SIG-M5 treated with dmso at 0.1 percent for 504 hours (cell line): ENCODE results near the gene NFAM1.

Source experiments
- DNase-seq: peaks from one replicate; lab custom pipeline; 2025; ENCODE audit not compliant: unreplicated experiment; lab: John Stamatoyannopoulos, UW

Gene NFAM1, protein sequence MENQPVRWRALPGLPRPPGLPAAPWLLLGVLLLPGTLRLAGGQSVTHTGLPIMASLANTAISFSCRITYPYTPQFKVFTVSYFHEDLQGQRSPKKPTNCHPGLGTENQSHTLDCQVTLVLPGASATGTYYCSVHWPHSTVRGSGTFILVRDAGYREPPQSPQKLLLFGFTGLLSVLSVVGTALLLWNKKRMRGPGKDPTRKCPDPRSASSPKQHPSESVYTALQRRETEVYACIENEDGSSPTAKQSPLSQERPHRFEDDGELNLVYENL

DNA sequence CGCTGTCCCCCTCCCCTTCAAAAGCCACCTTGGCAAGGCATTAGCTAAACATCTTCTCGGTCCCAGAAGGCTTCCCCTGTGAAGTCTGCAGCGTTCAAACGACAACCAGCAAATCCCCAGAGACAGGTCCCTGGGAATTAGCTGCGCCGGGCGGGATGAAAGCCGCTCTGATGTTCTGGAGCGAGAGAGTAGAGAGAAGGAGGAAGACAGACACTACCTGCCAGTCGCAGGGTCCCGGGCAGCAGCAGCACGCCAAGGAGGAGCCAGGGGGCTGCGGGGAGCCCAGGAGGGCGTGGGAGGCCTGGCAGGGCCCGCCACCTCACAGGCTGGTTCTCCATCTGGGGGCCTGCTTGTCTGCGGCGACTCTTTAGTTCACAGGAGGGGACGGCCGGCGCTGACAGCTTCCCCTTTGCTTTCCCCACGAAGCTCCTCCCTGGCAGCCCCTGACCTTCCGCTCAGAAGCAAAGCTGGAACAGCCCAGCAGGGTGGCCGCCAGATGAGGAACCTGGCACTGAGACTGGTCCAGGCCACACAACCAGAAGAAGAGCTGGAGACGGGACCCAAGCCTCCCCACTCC, at the start of gene NFAM1:
Gene NFAM1 (minus strand): TSS at position 384 of the 577 bp plus-strand sequence. CDS start 46 bp downstream, at position 338.
- DNase-seq = peak; percentile 83

DNA sequence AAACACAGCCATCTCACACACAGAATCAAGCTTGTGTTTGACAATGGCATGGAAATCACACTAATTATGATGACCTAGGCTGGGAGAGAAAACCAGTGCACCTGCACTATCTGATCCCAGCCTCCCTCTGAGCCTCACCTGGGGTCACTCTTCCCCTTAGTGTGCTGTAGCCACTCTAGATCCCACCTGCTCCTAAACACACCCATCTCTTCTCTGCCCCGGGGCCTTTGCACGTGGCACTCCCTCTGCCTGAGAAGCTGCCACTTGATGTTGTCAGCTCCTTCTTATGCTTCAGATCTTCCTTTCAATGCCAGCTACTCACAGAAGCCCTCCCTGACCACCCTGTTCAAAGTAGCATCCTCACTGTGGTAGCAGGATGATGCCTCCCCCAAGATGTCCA, 42.9 kb upstream of the NFAM1 start:
- no peak for DNase-seq

DNA sequence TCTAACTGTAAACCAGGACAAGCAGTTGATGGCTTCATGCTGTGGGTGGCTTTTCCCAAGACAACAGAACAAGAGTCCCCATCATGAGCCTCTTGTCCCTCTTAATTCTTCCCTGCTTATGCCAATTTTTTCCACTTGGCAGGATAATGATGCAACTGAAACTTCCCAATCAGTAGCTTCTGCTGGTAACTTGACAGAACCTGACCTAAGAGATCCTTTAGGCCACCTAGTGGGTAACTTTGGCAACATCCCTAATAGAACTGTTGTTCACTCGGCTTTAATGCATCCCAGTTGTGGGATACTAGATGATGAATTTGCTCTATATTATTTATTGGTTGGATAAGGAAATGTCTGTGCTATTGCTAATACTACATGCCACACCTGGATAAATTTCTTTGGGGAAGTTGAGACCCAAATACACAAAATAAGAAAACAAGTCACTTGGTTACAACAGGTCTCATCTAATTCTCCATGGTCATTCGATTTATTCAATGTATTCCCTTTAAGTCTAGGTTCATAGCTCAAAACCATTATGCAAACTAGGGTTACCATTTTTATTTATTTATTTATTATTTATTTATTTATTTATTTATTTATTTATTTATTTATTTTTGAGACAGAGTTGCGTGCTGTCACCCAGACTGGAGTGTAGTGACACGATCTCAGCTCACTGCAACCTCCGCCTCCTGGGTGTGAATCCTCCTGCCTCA, 41.4 kb upstream of the NFAM1 start:
- peak; percentile 47 for DNase-seq

DNA sequence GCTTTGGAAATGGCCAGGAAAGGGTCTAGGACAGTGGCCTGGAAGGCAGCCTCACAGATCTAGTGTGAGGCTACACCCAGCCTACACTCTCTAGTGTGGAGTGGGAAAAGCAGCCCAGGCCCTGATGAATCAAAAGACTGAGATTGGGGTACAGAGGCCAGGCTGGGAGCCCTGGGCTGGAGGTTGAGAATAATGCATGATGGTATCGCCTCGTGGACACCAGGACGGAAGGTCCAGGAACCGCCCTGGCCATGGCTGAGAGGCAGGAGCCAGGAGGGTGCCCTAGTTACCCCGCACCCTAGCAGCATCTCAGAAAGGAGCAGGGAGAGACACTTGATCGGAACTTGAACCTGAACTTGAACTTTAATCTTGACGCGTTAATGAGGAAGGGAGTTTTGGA, 40.5 kb upstream of the NFAM1 start:
- no peak for DNase-seq

DNA sequence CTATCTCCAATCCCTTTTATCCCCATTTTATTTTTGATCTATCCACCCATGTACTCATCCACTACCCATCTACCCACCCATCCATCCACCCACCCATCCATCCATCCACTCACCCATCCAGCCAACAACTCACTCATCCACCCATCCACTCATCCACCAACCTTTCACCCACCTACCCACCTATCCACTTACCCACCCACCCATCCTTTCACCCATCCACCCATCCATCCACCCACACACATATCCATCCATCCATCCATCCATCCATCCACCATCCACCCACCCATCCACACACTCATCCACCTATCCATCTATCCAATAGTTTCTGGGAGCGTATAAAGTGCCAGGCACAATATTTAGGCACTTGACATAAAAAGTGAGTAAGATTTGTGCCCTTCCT, 39.2 kb upstream of the NFAM1 start:
- DNase-seq = no peak

DNA sequence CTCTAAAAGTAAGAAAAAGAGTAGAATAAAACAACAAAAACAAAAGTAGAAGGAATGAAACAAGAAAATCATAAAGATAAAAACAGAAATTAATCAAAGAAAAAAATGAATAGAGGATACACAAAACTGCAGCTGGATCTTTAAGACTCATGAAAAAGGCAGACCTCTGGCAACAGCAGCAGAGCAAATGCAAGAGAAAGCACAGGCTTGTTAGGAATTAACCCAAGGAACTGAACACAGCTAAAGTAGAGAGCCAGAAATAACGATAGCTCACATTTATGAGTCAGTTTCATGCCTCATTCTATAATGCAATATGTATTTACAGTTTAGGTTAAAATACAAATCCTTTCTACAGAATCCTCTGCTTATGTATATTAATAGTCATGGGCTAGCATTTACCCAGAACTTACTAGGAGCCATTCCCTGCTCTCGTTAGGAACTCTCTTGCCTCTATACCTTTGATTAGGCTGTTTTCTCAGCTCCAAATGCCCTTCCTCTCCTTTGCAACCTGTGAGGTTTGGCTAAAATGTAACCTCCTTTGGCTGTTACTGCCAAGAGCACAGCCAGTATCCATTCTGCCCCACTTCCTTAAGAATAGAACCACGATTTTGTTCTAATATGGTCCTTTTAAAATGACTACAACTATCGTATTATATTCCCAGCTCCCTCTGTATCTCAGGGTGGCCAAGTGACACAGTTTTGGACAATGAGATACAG, 38.3 kb upstream of the NFAM1 start:
- no peak for DNase-seq

DNA sequence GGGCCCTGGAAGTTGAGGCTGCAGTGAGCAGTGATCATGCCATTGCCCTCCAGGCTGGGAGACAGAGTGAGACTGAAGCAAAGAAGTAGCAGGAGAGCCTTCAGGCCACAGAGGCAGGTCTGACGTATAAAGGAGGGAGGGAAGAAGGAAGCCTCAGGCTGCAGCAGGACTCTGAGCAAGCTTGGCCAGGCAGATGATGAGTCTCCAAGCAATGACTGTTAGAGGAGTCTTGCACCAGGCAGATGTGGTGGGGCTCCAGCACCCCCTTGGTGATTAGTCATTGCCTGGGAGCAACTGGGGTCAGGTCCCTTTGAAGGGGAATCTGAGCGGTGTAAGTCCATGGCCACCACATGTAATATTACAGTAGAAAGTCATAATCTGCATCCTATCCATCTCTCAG, 36.6 kb upstream of the NFAM1 start:
- DNase-seq = no peak

DNA sequence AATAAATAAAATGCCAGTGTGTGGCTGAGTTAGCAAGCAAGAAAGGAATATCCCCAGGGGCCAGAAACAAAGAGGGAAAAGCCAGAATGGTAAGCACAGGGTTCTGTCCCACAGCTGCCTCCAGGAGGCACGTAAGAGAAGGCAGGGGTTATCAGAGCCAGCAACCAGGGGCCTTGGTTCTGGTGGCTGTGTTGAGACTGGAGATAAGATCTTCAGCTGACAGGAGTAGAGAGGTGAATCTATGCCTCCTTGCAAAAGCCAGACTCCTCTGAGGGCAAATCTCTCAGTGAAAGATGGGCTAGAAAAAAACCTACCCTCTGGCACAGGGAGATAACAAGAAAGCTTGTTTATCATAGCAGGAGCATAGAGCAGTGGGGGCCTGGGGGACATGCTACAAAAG, 29.8 kb upstream of the NFAM1 start:
- DNase-seq = no peak

DNA sequence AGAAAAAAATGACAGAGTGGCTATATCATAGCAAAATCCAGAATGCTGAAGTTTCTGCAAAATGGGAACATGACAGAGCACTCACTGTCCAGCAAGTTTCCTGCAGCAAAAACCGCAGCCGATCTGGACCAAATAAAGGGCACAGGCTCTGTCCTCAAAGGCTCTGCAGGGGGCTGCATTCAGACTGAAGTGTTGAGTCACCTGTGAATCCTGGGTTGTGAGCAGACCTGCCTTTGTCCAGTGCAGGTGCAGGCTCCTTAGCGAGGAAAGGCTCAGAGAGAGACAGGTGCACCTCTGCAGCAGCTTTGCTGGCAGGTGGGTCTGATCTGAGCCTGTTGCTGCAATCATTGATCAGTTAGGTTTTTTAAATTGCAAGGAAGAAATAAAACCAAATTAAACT, 29.3 kb upstream of the NFAM1 start:
- no peak for DNase-seq

DNA sequence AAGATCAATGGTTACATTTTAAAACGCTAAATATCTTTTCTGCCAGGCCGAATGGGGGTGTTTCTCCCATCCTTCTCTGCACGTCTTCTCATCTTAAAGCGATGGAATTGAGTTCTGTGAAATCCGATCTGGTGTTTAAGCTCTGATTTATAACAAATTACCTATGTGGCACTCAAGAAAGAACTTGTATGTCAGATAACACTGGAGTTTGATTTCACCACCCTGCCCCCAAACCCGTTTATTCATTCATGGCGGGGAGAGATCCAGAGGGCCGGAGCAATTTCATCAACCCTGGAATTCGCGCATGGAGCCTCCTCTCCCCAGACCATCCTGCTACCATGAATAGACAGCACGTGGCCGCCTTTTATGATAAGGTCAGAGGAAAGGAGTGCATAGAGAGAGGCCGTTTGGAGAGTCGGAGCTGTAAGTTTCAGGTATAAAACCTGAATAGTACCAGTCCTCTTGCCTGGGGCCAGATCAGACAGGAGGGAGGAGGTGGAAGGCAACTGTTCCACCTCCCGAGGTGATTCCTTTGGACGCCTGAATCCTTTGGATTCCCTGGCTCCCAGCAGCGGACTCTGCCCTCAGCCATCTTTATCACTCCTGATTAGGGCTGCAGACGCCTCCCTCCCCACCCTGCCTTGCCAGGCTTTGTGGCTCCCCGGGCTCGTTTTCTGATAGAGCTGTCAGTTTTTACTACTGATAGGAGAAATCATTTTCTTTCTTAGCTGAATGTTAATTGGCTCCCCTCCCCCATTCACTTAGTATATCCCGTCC, 27.3 kb upstream of the NFAM1 start:
- DNase-seq = no peak

DNA sequence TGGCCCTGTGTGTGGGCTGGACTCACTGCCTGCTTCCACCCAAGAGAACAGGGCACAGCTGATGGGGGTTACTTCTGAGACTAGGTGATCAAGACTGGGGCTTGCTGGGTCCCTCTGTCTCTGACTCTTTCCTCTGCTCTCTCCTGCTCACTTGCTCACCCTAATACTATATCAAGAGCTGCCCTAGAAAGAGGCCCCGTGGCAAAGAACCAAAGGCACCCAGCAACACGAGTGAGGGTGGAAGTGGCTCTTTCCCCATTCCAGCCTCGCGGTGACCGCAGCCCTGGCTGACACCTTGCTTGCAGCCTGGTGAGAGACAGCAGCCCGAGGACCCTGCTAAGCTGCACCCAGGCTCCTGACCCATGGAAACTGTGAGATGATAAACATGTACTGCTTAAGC, 20.7 kb upstream of the NFAM1 start:
- DNase-seq = no peak

DNA sequence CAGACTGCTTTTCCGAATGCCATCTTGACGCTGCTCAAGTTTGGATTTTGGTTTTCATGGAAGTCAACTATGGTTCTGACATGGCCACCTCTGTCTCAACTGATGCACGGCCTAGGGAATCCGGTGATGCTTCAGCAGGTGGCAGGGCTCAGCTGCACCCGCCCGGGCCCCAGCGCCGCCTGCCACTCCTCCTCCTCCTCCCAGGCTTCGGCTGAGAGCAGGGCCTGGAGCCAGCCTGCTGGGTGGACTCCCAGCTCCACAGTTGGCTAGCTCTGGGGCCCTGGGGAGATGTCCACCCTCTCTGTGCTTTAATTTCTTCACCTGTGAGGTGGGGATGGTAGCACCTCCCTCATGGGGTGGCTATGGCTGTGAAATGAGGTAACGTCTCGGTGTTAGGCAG, 20.3 kb upstream of the NFAM1 start:
- no peak for DNase-seq

DNA sequence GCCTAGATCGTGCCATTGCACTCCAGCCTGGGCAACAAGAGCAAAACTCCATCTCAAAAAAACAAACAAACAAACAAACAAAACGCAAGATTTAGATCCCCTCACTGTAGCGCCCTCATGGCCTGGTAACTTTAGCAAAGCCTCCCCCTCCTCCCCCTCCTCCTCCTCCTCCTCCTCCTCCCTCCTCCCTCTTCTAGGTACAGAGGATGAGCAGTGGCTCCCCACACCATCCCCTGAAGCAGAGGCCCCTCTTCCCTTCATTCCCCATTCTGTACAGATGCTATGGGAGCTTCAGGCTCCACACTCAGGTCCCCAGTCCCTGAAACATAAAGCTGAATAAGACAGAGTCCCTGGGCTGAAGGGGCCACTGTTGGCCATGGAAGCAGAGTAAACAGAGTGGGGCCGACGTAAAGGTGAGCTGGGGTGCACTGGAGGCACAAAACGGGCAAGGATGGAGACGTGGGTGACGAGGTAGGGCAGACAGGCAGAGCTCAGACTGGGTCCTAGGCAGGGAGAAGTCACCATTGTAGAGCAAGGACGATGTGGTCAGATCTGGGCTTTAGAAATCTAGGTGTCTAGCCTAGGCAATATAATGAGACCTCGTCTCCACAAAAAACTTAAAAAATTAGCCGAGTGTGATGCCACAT, 19.4 kb upstream of the NFAM1 start:
- DNase-seq = no peak

DNA sequence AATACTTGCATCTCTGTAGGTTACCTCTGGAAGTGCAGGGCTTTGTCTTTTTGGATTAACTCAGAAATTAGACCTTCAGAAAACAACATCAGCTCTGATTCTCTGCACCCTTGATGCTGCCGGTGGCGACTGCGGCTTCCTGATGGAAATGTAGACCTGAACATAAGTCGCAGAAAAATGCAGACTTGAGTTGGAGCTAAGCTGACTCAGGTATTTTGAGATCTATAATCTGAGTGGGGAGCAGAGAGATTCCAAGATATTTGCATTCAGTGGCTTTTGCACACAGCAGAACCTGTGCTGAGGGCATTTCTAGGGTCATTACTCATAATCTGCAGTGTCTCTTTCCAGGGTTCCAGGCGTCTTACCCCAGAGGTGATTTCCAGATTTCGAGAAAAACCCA, 18.7 kb upstream of the NFAM1 start:
- no peak for DNase-seq

DNA sequence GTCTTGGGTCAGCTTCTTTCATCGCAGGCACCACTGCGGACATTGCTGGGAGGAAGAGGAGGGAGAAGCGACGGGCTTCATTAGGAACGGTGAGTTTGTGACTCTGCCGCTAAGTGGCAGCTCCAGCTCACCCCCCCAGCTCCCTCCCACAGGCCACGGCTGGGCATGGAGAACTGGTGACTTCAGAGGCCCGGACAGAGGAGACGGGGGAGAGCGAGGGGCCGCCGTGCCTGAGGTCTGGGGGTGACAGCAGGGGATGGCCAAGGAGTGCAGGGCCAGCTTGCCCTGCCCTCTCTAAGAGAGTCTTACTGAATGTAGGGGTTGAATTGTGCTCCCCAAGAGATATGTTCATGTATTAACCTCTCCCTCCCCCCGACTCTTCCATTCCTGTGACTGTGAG, 13.9 kb upstream of the NFAM1 start:
- no peak for DNase-seq

DNA sequence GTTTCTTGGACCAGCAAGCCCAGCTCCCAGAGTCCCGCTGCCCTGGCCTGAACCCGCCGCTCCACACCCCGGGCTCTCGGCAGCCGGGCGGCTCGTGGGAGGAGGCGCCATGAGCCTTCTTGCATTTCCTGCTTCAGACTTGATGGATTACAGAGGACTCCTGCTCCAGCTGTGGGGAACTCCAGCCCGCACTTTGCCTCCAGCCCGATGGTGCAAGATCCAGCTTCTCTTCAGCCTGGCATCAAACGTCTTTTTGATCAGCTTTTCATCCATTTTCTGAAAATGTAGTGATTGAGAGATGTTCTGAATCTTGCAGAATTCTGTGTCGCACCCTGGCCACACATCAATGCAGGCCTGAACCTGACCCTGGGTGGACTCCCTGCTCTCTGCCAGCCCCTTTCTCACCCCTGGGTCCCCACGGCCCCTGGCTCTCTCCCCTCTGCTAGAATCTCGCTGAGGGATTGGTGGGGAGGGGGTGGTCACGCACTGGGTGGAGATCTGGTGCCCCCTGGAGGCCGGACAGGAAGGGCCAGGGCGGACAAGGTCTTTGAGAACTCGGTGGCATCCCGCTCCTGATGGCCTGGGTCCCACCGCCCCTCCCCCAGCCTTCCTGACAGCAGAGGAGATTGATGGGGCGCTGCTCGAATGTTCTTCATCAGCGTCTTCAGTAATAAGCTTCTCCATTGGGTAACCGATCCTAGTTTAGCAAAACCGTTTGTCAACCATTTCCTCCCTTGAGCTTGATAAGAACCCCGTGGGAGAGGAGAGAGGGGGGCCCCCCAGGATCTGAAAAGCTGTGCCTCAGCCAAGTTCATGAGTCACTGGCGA, 12.1 kb upstream of the NFAM1 start:
- peak; percentile 72 for DNase-seq

DNA sequence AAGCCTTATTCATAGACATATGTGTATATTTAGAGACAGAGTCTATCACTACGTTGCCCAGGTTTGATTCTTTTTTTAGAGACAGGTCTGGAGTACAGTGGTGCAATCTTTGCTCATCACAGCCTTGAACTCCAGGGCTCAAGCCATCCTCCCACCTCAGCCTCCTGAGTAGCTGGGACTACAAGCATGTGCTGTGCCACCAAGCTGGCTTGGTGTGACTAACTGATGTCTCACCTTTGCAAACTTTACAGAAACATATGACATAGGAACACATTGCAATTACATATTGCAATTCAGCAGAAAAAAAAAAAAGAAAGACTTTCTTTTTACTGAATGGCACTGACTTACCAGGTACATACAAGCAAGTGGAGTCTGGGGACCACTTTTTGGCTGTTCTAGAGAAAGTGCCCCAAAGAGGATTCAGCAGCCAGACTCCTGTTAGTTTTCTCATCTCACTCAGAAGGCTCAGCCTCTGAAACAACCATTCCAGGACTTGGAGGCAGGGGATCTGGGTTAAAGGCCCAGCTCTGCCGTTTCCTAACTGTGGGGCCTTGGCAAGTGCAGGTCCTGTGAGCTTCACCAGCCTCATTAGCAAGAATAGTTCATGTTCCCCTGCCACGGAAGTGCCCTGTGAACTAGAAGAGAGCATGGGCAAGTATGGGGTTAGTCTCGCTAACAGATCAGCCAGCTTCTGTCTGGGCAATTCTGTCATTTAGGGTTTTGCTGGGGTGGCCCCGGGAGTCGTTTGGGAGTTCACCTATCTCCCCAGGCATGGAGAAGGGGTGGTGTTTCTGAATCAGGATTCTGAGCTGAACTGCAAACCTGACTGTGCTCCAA, 11.3 kb upstream of the NFAM1 start:
- DNase-seq = no peak

DNA sequence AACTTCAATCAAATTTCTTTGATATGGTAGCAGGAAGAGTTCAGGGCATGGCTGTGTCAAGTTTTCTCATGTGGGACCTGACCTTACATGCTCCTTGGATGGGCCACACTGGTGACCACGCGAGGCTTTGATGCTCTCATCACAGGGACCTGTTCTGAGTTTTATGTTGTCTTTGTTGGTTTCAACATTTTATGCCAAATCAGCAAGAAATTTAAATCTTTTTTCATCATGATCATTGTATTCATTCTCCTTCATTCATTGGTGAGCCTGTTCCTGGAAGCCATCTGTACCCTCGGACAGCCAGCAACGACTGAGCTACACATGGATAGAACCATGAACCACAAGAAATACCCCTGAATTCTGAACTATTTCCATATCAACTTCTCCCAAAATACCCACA, 10.5 kb upstream of the NFAM1 start:
- no peak for DNase-seq

DNA sequence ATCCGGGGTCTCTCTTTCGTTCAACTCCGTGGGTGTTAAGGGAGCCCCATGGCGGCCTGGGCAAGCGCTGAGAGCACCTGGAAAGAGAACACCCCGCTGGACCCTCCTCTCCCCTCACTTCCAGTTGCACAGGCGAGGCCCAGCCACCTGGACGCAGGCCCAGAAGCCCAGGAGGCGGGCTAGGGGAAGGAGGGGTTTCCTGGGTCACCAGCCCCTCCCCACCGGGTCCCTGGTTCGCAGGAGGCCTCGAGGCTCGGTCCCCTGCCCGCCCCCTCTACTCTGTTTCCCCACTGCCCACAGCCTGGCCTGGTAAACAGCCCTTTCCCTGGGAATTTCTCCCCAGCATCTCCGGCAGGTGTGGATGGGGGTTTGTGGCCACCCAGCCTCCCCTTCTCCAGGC, 8.5 kb upstream of the NFAM1 start:
- DNase-seq = no peak
